Caki2 (cell line): ENCODE measurements around the gene LVRN. TPM values are rescaled to one million over a fixed set of nuclear protein-coding genes. Genes with fewer than 3 reads are reported as not detected.
A peak's percentile ranks its signal among the peaks of the same experiment; 100 is the strongest.

ENCODE experiments used
- DNase-seq: peaks from one replicate; pipeline ENCODE4 v3.0.0-alpha.2; 2015; ENCODE audit warnings: low read depth
- in situ Hi-C: cut with HindIII; loops from 2 replicates; pipeline ENCODE4 v1.10.0; 2016; ENCODE audit warnings: low sequenced_read_pairs, low pct_unique_long_range_greater_than_20kb, mixed read lengths
- total RNA-seq: library from RNA; depleted of rRNA; stranded (reverse); fragments of >200 nt; shearing (Covaris generic); gene quantifications from 2 replicates; pipeline ENCODE4 v1.2.3, GENCODE V29; 2014; ENCODE audit warnings: low replicate concordance

The LVRN gene
- total RNA-seq, 1 experiment from 2014 or later, result not detected

DNA sequence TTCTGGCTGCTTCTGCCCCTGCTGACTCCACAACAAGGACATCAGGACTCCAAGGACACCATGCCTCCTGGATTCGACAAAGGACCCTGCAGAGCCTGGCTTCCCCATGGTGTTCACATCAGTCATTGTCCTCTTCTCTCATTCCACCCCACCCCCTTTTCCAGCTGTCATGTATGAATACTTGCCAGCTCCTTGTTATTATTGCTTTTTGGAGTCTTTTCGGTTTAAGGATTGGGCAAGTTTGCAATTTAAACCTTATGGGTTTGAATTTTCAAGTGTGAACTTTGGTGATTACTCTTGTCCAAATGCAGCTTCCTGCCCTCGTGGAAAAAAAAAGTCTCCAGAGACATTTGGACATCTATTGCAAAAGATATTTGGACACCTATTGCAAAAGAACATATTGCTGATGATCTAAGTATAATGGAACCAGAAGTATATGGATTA, 14.2 kb upstream of the LVRN start:
- DNase-seq, result no peak
- in situ Hi-C loops, result no loop called here

DNA sequence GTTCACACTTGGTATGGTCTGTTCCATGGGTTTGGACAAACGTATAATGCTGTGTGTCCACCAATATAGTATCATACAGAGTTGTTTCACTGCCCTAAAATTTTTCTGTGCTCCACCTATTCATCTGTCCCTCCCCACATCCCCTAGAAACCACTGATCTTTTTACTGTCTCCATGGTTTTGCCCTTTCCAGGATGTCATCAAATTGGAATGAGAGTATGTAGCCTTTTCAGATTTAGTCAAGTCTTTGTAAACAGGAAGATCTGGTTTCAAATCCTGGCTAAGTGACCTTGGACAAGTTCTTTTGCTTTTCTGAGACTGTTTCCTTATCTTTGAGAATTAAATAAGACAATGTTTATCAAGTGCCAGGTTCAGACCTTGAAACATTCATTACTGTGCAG, 13.2 kb upstream of the LVRN start:
- in situ Hi-C loops, result no loop called here
- no peak for DNase-seq

GRCh38 chr5:115952588-115952987, 9.7 kb upstream of the LVRN start:
- in situ Hi-C loops, result no loop called here
- DNase-seq, result no peak

DNA sequence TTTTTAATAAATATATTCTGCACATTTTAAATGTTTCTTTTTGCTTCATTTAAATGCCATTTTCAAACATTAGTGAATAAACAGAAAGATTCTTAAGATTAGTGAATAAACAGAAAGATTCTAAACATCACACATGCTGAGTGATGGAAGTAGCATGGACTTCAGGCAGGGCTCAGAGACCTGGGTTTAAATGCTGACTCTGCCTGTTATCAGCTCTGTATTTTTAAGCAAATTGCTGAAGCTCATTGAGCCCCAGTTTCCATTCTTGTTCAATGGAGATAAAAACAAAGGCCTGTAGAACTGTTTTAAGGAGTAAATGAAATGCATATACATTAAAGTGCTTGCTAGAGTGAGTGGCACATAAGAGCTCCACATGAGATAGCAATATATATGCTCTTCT, 8.1 kb upstream of the LVRN start:
- in situ Hi-C loops, result no loop called here
- no peak for DNase-seq

- in situ Hi-C loops, result no loop called here
- DNase-seq, result no peak
Measured at GRCh38 chr5:115956957-115957356, 5.3 kb upstream of the LVRN start.

DNA sequence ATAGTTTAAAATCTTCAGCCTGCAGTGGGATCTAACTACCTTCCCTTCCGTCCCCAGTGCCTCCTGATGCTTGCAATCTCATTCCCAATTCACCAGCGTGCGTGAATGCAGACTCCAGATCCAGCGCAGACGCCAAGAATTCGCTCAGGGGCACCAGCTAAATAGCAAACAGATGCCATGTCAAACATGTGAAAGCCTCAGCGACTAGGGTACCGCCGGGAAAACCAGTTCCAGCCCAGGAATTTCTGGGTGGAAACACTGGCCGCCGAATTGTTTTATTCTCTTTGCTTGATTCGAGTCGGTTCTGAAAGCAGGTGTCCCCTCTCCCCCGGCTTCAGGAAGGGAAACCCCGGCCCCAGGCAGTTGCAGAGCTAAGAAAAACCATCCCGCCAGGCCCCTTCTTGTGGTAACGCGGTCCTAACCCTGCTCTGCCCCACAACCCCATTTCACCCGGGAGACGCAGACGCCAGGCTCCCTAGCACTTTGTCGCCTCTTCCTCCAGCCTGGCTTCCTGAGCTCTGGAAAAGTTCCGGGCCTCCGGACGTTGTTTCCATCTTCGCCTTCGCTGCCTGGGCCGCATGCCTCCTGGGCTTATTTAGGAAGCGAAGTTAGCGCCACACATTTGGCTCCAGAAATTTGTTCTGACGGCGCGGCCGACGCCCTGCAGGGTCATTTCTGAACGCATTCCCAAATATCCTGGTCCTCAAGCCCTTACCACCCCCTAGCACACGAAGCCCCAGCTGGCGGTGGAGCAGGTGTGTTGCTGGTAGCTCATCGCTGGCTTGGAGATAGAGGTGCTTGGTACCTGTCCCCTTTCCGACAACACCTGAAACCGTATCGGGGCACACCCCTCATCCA, 665 bp upstream of the LVRN start:
- in situ Hi-C loops, result no loop called here
- no peak for DNase-seq

DNA sequence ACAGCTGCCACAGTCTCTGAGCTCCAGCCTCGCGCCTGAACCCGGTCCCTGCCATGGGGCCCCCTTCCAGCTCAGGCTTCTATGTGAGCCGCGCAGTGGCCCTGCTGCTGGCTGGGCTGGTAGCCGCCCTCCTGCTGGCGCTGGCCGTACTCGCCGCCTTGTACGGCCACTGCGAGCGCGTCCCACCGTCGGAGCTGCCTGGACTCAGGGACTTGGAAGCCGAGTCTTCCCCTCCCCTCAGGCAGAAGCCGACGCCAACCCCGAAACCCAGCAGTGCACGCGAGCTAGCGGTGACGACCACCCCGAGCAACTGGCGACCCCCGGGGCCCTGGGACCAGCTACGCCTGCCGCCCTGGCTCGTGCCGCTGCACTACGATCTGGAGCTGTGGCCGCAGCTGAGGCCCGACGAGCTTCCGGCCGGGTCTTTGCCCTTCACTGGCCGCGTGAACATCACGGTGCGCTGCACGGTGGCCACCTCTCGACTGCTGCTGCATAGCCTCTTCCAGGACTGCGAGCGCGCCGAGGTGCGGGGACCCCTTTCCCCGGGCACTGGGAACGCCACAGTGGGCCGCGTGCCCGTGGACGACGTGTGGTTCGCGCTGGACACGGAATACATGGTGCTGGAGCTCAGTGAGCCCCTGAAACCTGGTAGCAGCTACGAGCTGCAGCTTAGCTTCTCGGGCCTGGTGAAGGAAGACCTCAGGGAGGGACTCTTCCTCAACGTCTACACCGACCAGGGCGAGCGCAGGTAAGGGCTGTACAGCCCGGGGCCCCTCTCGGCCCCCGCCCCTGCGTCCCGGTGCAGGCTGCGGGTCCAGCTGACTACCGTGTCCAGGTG, 509 bp downstream of the LVRN start:
- in situ Hi-C loops, result no loop called here

GRCh38 chr5:115963566-115963965, 1.3 kb downstream of the LVRN start:
- DNase-seq, result no peak

More for the DNA sequence above, 509 bp downstream of the LVRN start:
- no peak for DNase-seq

GRCh38 chr5:115968770-115969169, 6.5 kb downstream of the LVRN start:
- no peak for DNase-seq
- in situ Hi-C loops, result no loop called here

More at GRCh38 chr5:115963566-115963965, 1.3 kb downstream of the LVRN start:
- in situ Hi-C loops, result no loop called here

- in situ Hi-C loops, result no loop called here
- DNase-seq, result no peak
Measured at GRCh38 chr5:115977096-115977495, 14.8 kb downstream of the LVRN start.

GRCh38 chr5:115977988-115978387, 15.7 kb downstream of the LVRN start:
- peak; percentile 10 for DNase-seq
- in situ Hi-C loops, result no loop called here

- no peak for DNase-seq
Measured at GRCh38 chr5:115978779-115979178, 16.5 kb downstream of the LVRN start.

DNA sequence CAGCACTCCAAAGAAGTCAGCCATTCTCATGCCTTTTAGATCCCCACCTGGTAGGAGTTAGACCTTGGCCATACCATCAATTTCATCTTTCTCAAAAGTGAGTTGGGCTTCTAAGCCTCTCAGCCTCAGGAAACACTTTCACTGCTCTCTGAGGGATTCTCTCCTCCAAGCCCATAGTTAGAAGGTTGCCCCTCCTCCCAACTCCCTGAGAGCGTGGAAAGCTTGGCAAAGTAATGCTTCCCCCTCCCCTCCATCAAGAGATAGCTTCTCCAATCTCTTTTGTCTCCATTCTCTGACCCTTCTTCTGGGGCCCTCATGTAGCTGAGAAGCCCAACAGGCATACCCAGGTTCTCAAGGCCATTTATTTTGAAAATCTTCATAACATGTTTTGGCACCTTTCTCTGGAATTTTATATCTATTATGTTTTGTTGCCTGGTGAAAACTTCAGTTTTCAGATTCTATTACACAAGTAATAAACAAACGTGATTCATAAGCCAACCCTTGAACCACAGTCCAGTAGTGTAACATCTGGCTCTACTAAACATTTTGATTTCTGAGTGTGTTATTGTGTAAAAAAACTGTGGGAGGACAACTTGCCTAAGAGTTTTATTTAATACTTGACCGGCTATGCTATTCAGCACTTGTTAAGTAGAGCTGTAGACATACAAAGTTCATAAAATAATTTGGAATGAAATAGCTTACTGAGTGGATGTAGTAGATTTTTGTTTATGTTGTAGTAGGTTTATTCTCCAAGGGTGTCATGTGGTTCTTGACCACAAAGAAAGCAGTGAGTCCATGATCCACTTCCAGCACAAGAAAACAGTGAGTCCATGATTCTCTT, 17.1 kb downstream of the LVRN start:
- no peak for DNase-seq
- in situ Hi-C loops, result no loop called here

More at GRCh38 chr5:115978779-115979178, 16.5 kb downstream of the LVRN start:
- in situ Hi-C loops, result no loop called here

DNA sequence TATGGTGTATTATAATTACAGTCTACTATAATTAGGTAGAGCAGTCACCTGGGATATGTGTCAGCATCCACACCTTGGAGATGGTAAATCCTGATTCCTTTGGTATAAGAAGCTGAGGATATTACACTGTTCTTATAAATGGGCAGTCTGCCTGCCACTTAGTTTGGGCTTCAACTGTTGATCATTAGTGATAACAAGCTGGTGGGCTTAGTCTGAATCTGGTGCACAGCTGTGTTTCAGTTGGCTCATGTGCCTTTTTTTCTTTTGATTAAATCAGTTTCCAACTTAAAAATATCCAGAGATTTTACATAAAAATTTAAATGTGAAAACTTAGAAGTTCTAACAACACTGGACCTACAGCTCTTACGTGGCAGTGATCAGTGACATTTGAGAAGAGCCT, 21.2 kb downstream of the LVRN start:
- in situ Hi-C loops, result no loop called here

DNA sequence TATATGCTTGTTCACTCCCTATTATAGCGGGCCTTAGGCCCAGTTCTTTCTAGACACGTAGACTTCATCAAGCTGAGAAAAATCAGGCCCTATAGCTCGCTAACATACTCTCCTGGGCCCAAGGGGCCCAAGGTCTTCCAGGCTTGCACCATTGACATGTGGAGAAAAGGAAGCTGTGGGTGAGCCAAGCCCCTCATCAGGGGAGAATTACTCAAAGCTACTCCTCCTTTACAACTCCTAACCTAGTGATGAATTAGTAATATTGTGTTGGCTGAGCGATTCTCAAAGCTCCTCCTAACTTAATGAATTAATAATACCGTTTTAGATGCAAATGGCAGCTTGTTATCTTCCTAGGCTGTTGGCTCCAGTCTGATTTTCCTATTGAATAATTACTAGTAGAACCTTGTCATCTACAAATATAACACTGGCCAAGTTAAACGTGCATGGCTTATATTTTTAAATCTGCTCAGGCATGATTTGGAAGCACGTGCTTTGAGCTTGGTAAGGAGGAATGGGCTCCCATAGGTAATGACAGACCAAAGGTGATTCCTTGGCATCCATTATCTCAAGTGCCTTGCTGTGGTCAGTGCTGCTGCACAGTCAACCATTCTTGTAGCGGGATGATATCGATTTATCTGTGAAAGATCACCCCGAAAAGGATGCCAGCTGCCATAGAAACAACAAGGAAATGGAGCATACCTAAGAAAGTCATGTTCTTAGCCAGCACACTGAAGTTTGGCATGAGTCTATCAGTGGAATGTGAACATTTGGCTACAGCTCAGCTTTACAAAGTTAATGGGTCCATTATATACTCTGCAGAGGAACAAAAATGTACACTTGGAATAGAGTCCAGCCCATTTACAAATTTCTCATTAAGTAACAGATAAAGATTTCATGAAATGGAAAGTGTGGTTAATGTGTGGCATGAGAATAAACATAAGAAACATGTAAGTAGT, 23.8 kb downstream of the LVRN start:
- in situ Hi-C loops, result no loop called here
- DNase-seq, result no peak

More for the DNA sequence above, 21.2 kb downstream of the LVRN start:
- no peak for DNase-seq

DNA sequence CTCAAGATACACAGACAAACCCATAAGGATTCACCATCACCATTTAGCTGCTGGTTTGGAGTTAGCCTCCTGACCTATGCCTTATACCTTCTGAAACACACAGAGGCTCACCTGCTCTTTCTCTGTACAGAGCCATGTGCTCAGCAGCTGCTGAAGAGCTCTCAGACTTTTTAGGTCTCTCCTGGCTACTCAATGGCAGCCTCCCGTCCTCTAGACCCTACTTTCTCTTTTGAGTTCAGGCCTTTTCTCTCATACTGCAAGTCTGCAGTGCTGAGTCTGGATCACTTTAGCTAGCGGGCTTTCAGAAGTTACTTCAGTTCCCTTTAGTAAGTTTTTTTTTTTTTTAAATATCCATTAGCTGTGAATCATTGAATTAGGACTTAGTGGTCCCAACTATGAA, 25.7 kb downstream of the LVRN start:
- DNase-seq, result no peak
- in situ Hi-C loops, result no loop called here

DNA sequence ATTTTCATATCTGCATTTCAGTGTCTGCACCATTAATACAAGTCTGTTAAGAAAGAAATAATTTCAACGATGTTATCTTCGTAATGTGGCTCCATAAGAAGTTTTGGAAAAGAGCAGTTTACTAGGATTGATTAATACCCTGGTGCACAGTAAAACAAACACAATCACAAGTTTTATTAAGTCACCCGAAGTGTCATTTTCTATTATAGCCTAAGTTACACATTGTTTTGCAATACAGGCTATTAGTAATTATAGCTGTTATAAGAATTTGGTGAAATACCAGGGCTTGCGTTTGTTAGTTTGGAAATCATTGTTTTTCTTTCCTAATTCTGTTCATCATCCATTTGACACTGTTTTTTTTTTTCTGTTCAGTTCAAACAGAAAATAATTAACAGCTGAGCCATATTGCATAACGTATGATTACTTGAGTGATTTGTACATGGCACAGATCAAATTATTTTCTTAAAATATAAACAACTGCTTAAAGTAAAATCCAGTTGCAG, 30.6 kb downstream of the LVRN start:
- no peak for DNase-seq
- in situ Hi-C loops, result no loop called here
